Hair follicle dermal papilla cell (primary cell): ENCODE data around the gene SSX7. TPM values are rescaled to one million over a fixed set of nuclear protein-coding genes. Genes with fewer than 3 reads are reported as not detected.

Experiments
- small RNA-seq: library from RNA; depleted of rRNA; stranded (forward); fragments of <200 nt; gene quantifications from one replicate; pipeline ENCODE3, GENCODE V24; 2012
- total RNA-seq: library from RNA; depleted of rRNA; stranded (reverse); fragments of >200 nt; gene quantifications from 2 replicates; pipeline ENCODE4 v1.2.3, GENCODE V29; 2012

SSX7 gene
- not detected in 2 replicates for total RNA-seq

GRCh38 chrX:52654800-52655199, at the start of gene SSX7:
Gene SSX7, minus strand, starts transcription at chrX:52654900. Its CDS starts 1,428 bp downstream, at chrX:52653472.

Small RNA genes within 50 kb of the gene (small RNA-seq; reads per million reads assigned to genes)
- gene AL450023.3: not detected
- gene RNA5SP504: not detected

Other genes starting within 250 kb of the SSX7 start
- gene XAGE1A, start 159.1 kb downstream of the SSX7 start, total RNA-seq: not detected in 2 replicates
- not detected in 2 replicates for gene XAGE1B, start 137.8 kb downstream of the SSX7 start, total RNA-seq
- gene SSX2, start 52.3 kb upstream of the SSX7 start, total RNA-seq: not detected in 2 replicates
- gene SSX2B, start 96.4 kb upstream of the SSX7 start, total RNA-seq: not detected in 2 replicates
- not detected in 2 replicates for gene SPANXN5, start 142.5 kb upstream of the SSX7 start, total RNA-seq
- not detected in 2 replicates for gene XAGE5, start 156.4 kb upstream of the SSX7 start, total RNA-seq
- not detected in 2 replicates for gene XAGE3, start 213.2 kb upstream of the SSX7 start, total RNA-seq
- gene FAM156B, start 242.4 kb upstream of the SSX7 start, total RNA-seq: 16.9 and 24.5 TPM in 2 replicates